Measurements from ENCODE around the gene RCOR1.

GRCh38 chr14:102593061-102593824 is 794 bp downstream of the RCOR1 start:
- no peak for TF ChIP-seq ARNT (IDR thresholded peaks at IDR 0.05)
- TF ChIP-seq SP1 (IDR thresholded peaks at IDR 0.05): no peak
- TF ChIP-seq BHLHE40 (IDR thresholded peaks at IDR 0.05; ENCODE audit: borderline replicate concordance): no peak
- no peak for TF ChIP-seq PKNOX1 (IDR thresholded peaks at IDR 0.05)
